ENCODE data around the gene WNT16. TPM values are rescaled to one million over a fixed set of nuclear protein-coding genes. Genes with fewer than 3 reads are reported as not detected.
"Not testable (repeated sequence)": the region's sequence is repeated elsewhere in the genome, so short reads cannot be mapped to it uniquely, and the experiment has no call there.

Gene WNT16
- total RNA-seq, 1 experiment from 2014 or later: not detected

DNA sequence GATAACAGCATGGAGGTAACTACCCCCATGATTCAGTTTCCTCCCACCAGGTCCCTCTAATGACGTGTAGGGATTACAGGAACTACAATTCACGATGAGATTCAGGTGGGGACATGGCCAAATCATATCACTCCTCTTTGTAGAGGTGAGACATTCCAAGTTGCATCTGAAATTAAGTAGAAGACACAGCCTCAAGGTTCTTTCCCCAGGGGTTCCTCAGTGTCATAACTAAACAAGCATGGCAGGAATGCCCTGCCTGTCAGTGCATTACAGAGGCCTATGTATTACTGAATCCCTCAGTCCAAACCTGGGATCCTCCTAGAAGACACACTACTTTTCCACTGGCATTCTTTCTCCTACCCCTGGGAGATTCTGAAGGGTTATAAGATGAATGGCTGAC lies 42.6 kb upstream of the WNT16 start:
- ChIA-PET CTCF (no interaction called here), POLR2A (ENCODE audit: unreplicated experiment) (no interaction called here)
- Histone ChIP-seq H3K9ac (ENCODE audit: low read length) (no peak overlapping the region), H3K9me2 (replicated peaks; ENCODE audit: low read length) (no peaks in the 10 kb centered on the region), H3K79me2 (ENCODE audit: low read length) (no peaks in the 10 kb centered on the region), H2AFZ (ENCODE audit: low read length) (no peak overlapping the region), H3K4me2 (ENCODE audit: low read length) (no peak overlapping the region), H4K20me1 (ENCODE audit: low read length) (no peaks in the 10 kb centered on the region), H3K4me1 (ENCODE audit: insufficient read depth, low read length) (peaks cover 12% of the 10 kb centered on the region; the same call in 1 of the 2 replicates), H3K27me3 (ENCODE audit: low read length) (no peaks in the 10 kb centered on the region), H3K27ac (ENCODE audit: low read length) (no peak overlapping the region), H3K9me3 (ENCODE audit: low read length) (no peaks in the 10 kb centered on the region), H3K36me3 (ENCODE audit: low read depth, low read length) (no peaks in the 10 kb centered on the region), H3K4me3 (ENCODE audit: low read length) (no peak overlapping the region), H3F3A (ENCODE audit: low read length, unreplicated experiment) (no peaks in the 10 kb centered on the region)
- no TSS peak for BruUV-seq (replicated peaks)
- intact Hi-C loops (cut with micrococcal nuclease): no loop called here
- DNase-seq: no peak
- no peak for ATAC-seq
- TF ChIP-seq EZH2 (IDR thresholded peaks at IDR 0.05; ENCODE audit: low read length, unreplicated experiment): no peak

DNA sequence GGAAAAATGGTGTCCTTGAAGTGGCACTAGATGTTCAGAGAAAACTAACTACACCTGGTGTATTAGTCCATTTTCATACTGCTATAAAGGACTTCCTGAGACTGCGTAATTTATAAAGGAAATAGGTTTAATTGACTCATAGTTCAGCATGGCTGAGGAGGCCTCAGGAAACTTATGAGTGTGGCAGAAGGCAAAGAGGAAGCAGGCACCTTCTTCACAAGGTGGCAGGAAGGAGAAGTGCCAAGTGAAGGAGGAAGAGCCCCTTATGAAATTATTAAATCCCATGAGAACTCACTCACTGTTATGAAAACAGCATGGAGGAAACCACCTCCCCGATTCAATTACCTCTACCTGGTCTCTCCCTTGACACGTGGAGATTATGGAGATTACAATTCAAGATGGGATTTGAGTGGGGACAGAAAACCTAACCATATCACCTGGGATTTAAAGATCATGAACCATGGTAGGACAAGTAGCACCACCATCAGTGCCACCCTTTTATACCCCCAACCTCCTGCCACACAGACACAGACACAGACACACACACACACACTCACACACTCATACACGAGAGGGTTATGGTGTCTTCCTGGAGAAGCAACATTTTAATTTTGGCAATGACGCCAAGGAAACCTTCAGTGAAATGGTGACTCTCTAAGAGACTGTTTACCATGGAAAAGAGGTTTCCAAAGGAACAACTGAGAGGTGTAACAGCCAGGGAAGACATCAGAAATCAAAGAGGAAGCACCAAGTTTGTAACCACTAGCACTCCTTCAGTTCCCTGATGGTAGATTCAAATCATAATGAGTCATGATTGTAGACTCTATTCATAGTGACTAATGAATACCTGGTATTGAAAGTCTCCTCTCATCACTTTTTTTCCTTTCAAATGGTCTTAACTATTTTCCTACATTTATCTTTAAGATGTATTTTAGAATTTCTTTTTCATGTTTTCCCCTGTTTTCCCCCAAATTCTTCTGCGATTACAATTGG lies 41.8 kb upstream of the WNT16 start:
- H3K27ac ChIP-seq (ENCODE audit: low read length): no peak overlapping the region
- peaks cover 12% of the 10 kb centered on the region; the same call in 1 of the 2 replicates for H3K4me1 ChIP-seq (ENCODE audit: insufficient read depth, low read length)
- no peak overlapping the region for H2AFZ ChIP-seq (ENCODE audit: low read length)
- ATAC-seq (peak; percentile 73), DNase-seq (peak; percentile 64)
- no peaks in the 10 kb centered on the region for H3K27me3 ChIP-seq (ENCODE audit: low read length)
- H3K4me2 ChIP-seq (ENCODE audit: low read length): no peak overlapping the region; the same call in 1 of the 2 replicates
- H3K9me2 ChIP-seq (replicated peaks; ENCODE audit: low read length): no peaks in the 10 kb centered on the region
- no peak overlapping the region for H3K4me3 ChIP-seq (ENCODE audit: low read length)
- TF ChIP-seq EZH2phosphoT487 (IDR thresholded peaks at IDR 0.05; ENCODE audit: borderline replicate concordance, low read length) (no peak), EZH2 (IDR thresholded peaks at IDR 0.05; ENCODE audit: low read length, unreplicated experiment) (no peak)
- TF ChIP-seq, protein P1, sequence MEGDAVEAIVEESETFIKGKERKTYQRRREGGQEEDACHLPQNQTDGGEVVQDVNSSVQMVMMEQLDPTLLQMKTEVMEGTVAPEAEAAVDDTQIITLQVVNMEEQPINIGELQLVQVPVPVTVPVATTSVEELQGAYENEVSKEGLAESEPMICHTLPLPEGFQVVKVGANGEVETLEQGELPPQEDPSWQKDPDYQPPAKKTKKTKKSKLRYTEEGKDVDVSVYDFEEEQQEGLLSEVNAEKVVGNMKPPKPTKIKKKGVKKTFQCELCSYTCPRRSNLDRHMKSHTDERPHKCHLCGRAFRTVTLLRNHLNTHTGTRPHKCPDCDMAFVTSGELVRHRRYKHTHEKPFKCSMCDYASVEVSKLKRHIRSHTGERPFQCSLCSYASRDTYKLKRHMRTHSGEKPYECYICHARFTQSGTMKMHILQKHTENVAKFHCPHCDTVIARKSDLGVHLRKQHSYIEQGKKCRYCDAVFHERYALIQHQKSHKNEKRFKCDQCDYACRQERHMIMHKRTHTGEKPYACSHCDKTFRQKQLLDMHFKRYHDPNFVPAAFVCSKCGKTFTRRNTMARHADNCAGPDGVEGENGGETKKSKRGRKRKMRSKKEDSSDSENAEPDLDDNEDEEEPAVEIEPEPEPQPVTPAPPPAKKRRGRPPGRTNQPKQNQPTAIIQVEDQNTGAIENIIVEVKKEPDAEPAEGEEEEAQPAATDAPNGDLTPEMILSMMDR (conservative IDR thresholded peaks at IDR 0.05; ENCODE audit: low read depth, low read length): no peak
- intact Hi-C loops (cut with micrococcal nuclease): no loop called here
- no peaks in the 10 kb centered on the region for H3K79me2 ChIP-seq (ENCODE audit: low read length)
- H3K9ac ChIP-seq (ENCODE audit: low read length): no peak overlapping the region
- no peaks in the 10 kb centered on the region for H4K20me1 ChIP-seq (ENCODE audit: low read length)
- no peaks in the 10 kb centered on the region for H3K36me3 ChIP-seq (ENCODE audit: low read depth, low read length)
- no peaks in the 10 kb centered on the region for H3F3A ChIP-seq (ENCODE audit: low read length, unreplicated experiment)
- ChIA-PET CTCF (no interaction called here), POLR2A (ENCODE audit: unreplicated experiment) (no interaction called here)
- no TSS peak for BruUV-seq (replicated peaks)
- H3K9me3 ChIP-seq (ENCODE audit: low read length): no peaks in the 10 kb centered on the region

DNA sequence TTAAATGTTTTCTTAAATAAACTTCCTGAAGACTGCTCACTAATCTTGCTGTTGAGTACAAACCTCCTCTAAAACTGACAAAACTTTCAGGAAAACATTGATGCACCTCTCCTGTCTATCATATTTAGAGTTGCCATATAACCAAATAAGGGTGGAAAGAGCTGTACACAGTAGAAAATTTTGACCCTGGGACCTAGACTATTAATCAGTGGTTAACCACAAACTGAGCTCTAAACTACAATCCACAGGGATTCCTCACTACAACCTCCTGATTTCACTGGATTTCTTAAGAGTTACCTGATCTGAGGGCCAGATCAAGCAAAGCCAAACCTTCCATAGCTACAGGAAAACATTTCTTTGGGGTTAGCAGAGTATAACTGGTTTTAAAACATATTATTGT lies 39.9 kb upstream of the WNT16 start:
- H2AFZ ChIP-seq (ENCODE audit: low read length): no peak overlapping the region
- ATAC-seq (peak; percentile 66), DNase-seq (peak; percentile 79)
- H3K4me2 ChIP-seq (ENCODE audit: low read length): no peak overlapping the region
- no peaks in the 10 kb centered on the region for H3K79me2 ChIP-seq (ENCODE audit: low read length)
- CTCF ChIA-PET: no interaction called here
- no peak overlapping the region for H3K9ac ChIP-seq (ENCODE audit: low read length)
- H3K27ac ChIP-seq (ENCODE audit: low read length): no peak overlapping the region
- H3K9me3 ChIP-seq (ENCODE audit: low read length): no peaks in the 10 kb centered on the region
- no peaks in the 10 kb centered on the region for H4K20me1 ChIP-seq (ENCODE audit: low read length)
- no peaks in the 10 kb centered on the region for H3K9me2 ChIP-seq (replicated peaks; ENCODE audit: low read length)
- BruUV-seq (replicated peaks): no TSS peak
- no peak overlapping the region for H3K4me3 ChIP-seq (ENCODE audit: low read length)
- POLR2A ChIA-PET (ENCODE audit: unreplicated experiment): no interaction called here
- intact Hi-C loops (cut with micrococcal nuclease): no loop called here
- TF ChIP-seq, protein P1 (conservative IDR thresholded peaks at IDR 0.05; ENCODE audit: low read depth, low read length): no peak
- no peak for TF ChIP-seq EZH2phosphoT487 (IDR thresholded peaks at IDR 0.05; ENCODE audit: borderline replicate concordance, low read length)
- TF ChIP-seq EZH2 (IDR thresholded peaks at IDR 0.05; ENCODE audit: low read length, unreplicated experiment): no peak
- peaks cover 12% of the 10 kb centered on the region; the same call in 1 of the 2 replicates for H3K4me1 ChIP-seq (ENCODE audit: insufficient read depth, low read length)
- no peaks in the 10 kb centered on the region for H3F3A ChIP-seq (ENCODE audit: low read length, unreplicated experiment)
- no peaks in the 10 kb centered on the region for H3K36me3 ChIP-seq (ENCODE audit: low read depth, low read length)
- H3K27me3 ChIP-seq (ENCODE audit: low read length): no peaks in the 10 kb centered on the region

DNA sequence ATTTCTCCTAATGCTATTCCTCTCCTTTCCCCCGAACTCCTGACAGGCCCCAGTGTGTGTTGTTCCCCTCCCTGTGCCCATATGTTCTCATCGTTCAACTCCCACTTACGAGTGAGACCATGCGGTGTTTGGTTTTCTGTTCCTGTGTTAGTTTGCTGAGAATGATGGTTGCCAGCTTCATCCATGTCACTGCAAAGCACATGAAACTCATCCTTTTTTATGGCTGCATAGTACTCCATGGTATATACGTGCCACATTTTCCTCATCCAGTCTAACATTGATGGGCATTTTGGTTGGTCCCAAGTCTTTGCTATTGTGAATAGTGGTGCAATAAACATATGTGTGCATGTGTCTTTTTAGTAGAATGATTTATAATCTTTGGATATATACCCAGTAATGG lies 38.9 kb upstream of the WNT16 start:
- H3K4me1 ChIP-seq (ENCODE audit: insufficient read depth, low read length): peaks cover 12% of the 10 kb centered on the region; the same call in 1 of the 2 replicates
- H3K9ac ChIP-seq (ENCODE audit: low read length); H3K79me2 ChIP-seq (ENCODE audit: low read length); H3K4me3 ChIP-seq (ENCODE audit: low read length); H3K27ac ChIP-seq (ENCODE audit: low read length); ATAC-seq; BruUV-seq (replicated peaks); H2AFZ ChIP-seq (ENCODE audit: low read length); H3K36me3 ChIP-seq (ENCODE audit: low read depth, low read length); H3K9me3 ChIP-seq (ENCODE audit: low read length); intact Hi-C loops (cut with micrococcal nuclease); H3K4me2 ChIP-seq (ENCODE audit: low read length); H3K9me2 ChIP-seq (replicated peaks; ENCODE audit: low read length); DNase-seq; H3F3A ChIP-seq (ENCODE audit: low read length, unreplicated experiment); H3K27me3 ChIP-seq (ENCODE audit: low read length); H4K20me1 ChIP-seq (ENCODE audit: low read length); CTCF ChIA-PET; POLR2A ChIA-PET (ENCODE audit: unreplicated experiment): not testable (repeated sequence)

All from PC-3 (cell line).